Natural killer cell (primary cell): Measurements from ENCODE around the gene ZACN. TPM values are rescaled to one million over a fixed set of nuclear protein-coding genes. Genes with fewer than 3 reads are reported as not detected.
"Not testable (repeated sequence)": the region's sequence is repeated elsewhere in the genome, so short reads cannot be mapped to it uniquely, and the experiment has no call there.

Experiments
- ATAC-seq, 3 donors: fragments of 150-1000 bp in 2 of 3; fragments of 200-7000 bp in 1 of 3; cut with Tn5 transposase; 1 replicate in 1 of 3; 2 replicates in 2 of 3; pipeline ENCODE4 v1.10.0; 2021; ENCODE audit warnings: mild to moderate bottlenecking in 2 of 3, moderate library complexity in 2 of 3
- DNase-seq, 2 donors: peaks; one replicate each; pipeline versions ENCODE4 v3.0.0 to v3.0.0-alpha.2; 2013 to 2021; ENCODE audit warnings: mixed read lengths in 1 of 2
- H3K27ac ChIP-seq: one replicate; pipeline ENCODE4 v1.5.1; 2013; ENCODE audit warnings: mild to moderate bottlenecking, low read length
- H3K27me3 ChIP-seq: one replicate; pipeline ENCODE4 v1.6.1; 2013; ENCODE audit warnings: low read length; ENCODE audit not compliant: control insufficient read depth, insufficient read depth
- H3K36me3 ChIP-seq: one replicate; pipeline ENCODE4 v1.6.1; 2013; ENCODE audit warnings: low read length; ENCODE audit not compliant: control insufficient read depth, insufficient read depth
- H3K4me1 ChIP-seq: one replicate; pipeline ENCODE4 v1.6.1; 2013; ENCODE audit warnings: low read length; ENCODE audit not compliant: control insufficient read depth, insufficient read depth
- H3K4me3 ChIP-seq: one replicate; pipeline ENCODE4 v1.5.1; 2013; ENCODE audit warnings: low read length
- H3K9me3 ChIP-seq: one replicate; pipeline ENCODE4 v1.6.1; 2013; ENCODE audit warnings: low read length; ENCODE audit not compliant: control insufficient read depth, insufficient read depth
- H3K27ac Mint-ChIP-seq, 2 donors: one replicate each; pipeline ENCODE4 v1.8.0; 2022; ENCODE audit warnings: mild to moderate bottlenecking in 2 of 2, mixed read lengths in 2 of 2, moderate library complexity in 1 of 2
- H3K27me3 Mint-ChIP-seq, 2 donors: one replicate each; pipeline ENCODE4 v1.8.0; 2022; ENCODE audit warnings: low read depth in 2 of 2, mixed read lengths in 2 of 2
- H3K36me3 Mint-ChIP-seq: one replicate; pipeline ENCODE4 v1.8.0; 2022; ENCODE audit warnings: mixed read lengths
- H3K4me1 Mint-ChIP-seq, 2 donors: one replicate each; pipeline ENCODE4 v1.8.0; 2022; ENCODE audit warnings: mixed read lengths in 2 of 2
- H3K4me3 Mint-ChIP-seq: one replicate; pipeline ENCODE4 v1.8.0; 2022; ENCODE audit warnings: mild to moderate bottlenecking, moderate library complexity, mixed read lengths
- H3K9me3 Mint-ChIP-seq, 2 donors: one replicate each; pipeline ENCODE4 v1.8.0; 2022; ENCODE audit warnings: mixed read lengths in 2 of 2
- WGBS: methylation state at CpG from one replicate; pipeline ENCODE4 v1.1.7; 2013; ENCODE audit warnings: missing lambda C conversion rate; ENCODE audit not compliant: insufficient coverage; 5-methylcytosine and 5-hydroxymethylcytosine counted together
- intact Hi-C: fragments of 100-400 bp; cut with micrococcal nuclease; formaldehyde crosslinking; loops from one replicate; pipeline ENCODE4 v1.14.2; 2022
- total RNA-seq, 4 donors: library from RNA; stranded (reverse); fragments of 120-200 nt in 1 of 4; gene quantifications; one replicate each; pipeline versions ENCODE4 v1.2.3 to v1.2.4, GENCODE V29; 2013 to 2022
- TF ChIP-seq, protein P1 (sequence below): fragments of 200-600 bp; IDR thresholded peaks from one replicate; pipeline ENCODE4 v1.8.0; 2022; ENCODE audit warnings: antibody characterized with exemption

The ZACN gene
- total RNA-seq, 3 donors from 2014 or later (not counting 1 experiment from before 2014, with no cell fraction given), result 0.28 to 0.80 (median 0.50) TPM

DNA sequence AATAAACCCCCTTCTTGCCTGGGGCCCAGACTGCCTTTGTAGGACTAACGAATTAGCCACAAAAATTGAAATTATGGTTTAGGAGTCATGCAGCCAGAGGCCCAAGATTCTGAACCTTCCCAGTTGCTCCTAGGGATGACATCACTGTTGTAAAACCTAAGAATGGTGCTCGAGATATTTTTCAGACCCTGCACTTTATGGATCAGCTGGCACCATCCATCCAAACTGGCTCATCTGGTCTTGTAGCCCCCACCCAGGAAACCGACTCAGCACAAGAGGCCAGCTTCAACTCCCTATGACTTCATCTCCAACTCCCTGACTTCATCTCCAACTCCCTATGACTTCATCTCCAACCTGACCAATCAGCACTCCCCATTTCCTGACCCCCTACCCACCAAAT, 40.9 kb upstream of the ZACN start:
- intact Hi-C loops, result no loop called here
- no peak for DNase-seq
- TF ChIP-seq, protein P1, sequence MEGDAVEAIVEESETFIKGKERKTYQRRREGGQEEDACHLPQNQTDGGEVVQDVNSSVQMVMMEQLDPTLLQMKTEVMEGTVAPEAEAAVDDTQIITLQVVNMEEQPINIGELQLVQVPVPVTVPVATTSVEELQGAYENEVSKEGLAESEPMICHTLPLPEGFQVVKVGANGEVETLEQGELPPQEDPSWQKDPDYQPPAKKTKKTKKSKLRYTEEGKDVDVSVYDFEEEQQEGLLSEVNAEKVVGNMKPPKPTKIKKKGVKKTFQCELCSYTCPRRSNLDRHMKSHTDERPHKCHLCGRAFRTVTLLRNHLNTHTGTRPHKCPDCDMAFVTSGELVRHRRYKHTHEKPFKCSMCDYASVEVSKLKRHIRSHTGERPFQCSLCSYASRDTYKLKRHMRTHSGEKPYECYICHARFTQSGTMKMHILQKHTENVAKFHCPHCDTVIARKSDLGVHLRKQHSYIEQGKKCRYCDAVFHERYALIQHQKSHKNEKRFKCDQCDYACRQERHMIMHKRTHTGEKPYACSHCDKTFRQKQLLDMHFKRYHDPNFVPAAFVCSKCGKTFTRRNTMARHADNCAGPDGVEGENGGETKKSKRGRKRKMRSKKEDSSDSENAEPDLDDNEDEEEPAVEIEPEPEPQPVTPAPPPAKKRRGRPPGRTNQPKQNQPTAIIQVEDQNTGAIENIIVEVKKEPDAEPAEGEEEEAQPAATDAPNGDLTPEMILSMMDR, result no peak
- H3K36me3 Mint-ChIP-seq, result peaks cover 21% of the 10 kb centered on the region
- no peaks in the 10 kb centered on the region for H3K9me3 ChIP-seq
- WGBS, result 94% methylated on average over 3 of the region's 3 CpGs
- H3K4me1 ChIP-seq, result no peaks in the 10 kb centered on the region
- H3K4me3 Mint-ChIP-seq, result no peak overlapping the region
- no peak for ATAC-seq
- H3K27ac ChIP-seq, result no peak overlapping the region
- H3K27me3 Mint-ChIP-seq, result no peaks in the 10 kb centered on the region
- H3K27me3 ChIP-seq, result no peaks in the 10 kb centered on the region
- peak overlapping the region; percentile 34 to 41 for H3K27ac Mint-ChIP-seq
- no peak overlapping the region for H3K4me3 ChIP-seq
- H3K4me1 Mint-ChIP-seq, result no peaks in the 10 kb centered on the region
- H3K9me3 Mint-ChIP-seq, result no peaks in the 10 kb centered on the region
- peaks cover 48% of the 10 kb centered on the region for H3K36me3 ChIP-seq

DNA sequence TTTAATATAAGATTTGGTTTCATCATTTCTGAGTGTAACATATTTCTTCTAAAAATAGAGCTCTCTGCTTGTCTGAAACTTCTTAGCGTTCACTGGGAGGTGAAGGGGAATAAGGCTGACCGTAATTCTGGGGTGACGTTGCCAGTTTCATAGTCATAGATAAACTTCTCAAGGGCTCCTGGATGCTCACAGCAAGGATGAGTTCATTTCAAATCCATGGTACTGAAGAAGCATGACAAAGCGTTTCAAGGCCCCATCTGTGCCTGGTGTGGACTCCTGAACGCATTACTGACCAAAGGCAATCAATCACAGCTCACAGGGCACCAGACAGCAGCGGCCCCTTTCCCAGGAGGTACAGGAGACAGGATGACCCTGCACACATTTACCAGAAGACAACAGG, 39.9 kb upstream of the ZACN start:
- Mint-ChIP-seq H3K27ac (no peak overlapping the region), H3K9me3 (no peaks in the 10 kb centered on the region)

DNA sequence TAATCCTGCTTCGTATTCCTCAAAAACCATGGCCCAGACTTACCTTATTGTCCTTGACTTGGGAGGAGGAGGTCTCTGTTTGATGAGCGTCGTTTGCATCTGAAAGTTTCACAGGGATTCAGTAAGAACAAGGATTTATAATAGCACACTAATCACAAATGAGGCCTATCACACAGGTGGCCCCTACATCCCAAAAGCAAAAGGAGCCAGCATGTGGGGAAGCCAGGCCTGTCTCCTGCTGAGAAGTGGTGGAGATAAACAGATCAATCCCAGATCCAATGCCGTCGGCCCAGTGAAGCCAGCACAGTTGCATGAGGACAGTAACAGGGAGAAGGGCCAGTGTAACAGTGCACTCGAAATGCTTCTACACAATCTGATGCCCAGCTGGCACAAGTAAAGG, 38.6 kb upstream of the ZACN start:
- WGBS, result 94% methylated on average over 3 of the region's 6 CpGs
- ATAC-seq, result no peak
- no peak for DNase-seq
- no peaks in the 10 kb centered on the region for H3K9me3 ChIP-seq
- no peaks in the 10 kb centered on the region for H3K27me3 Mint-ChIP-seq
- H3K9me3 Mint-ChIP-seq, result no peaks in the 10 kb centered on the region
- H3K27me3 ChIP-seq, result no peaks in the 10 kb centered on the region
- H3K4me1 ChIP-seq, result no peaks in the 10 kb centered on the region
- H3K36me3 Mint-ChIP-seq, result peaks cover 31% of the 10 kb centered on the region
- H3K4me3 Mint-ChIP-seq, result no peak overlapping the region
- no peak overlapping the region for H3K4me3 ChIP-seq
- intact Hi-C loops, result no loop called here
- TF ChIP-seq, protein P1, result no peak
- no peak overlapping the region for H3K27ac ChIP-seq
- H3K27ac Mint-ChIP-seq, result no peak overlapping the region
- H3K36me3 ChIP-seq, result peaks cover 70% of the 10 kb centered on the region
- no peaks in the 10 kb centered on the region for H3K4me1 Mint-ChIP-seq

More for the DNA sequence above, 39.9 kb upstream of the ZACN start:
- Histone ChIP-seq H3K36me3 (peaks cover 58% of the 10 kb centered on the region), H3K9me3 (no peaks in the 10 kb centered on the region), H3K27me3 (no peaks in the 10 kb centered on the region), H3K27ac (no peak overlapping the region), H3K4me3 (no peak overlapping the region), H3K4me1 (no peaks in the 10 kb centered on the region)
- Mint-ChIP-seq H3K27me3 (no peaks in the 10 kb centered on the region), H3K36me3 (peaks cover 28% of the 10 kb centered on the region), H3K4me1 (no peaks in the 10 kb centered on the region), H3K4me3 (no peak overlapping the region)
- intact Hi-C loops, result no loop called here
- ATAC-seq, result no peak
- 90% methylated on average over 6 of the region's 6 CpGs for WGBS
- TF ChIP-seq, protein P1, result no peak
- DNase-seq, result no peak

DNA sequence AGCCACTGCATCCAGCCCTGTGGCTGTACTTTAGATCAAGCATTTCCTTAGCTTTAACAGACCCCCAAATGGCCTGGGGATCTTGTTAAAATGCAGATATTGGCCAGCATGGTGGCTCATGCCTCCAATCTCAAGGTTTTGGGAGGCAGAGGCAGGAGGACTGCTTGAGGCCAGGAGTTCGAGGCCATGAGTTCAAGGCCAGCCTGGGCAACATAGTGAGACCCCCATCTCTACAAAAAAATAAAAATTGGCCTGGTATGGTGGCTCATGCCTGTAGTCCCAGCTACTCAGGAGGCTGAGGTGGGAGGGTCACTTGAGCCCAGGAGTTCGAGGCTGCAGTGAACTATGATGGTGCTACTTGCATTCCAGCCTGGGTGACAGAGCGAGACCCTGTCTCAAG, 36.1 kb upstream of the ZACN start:
- H3K4me3 Mint-ChIP-seq, H3K9me3 ChIP-seq, H3K4me1 ChIP-seq, intact Hi-C loops, H3K27ac Mint-ChIP-seq, H3K4me3 ChIP-seq, H3K4me1 Mint-ChIP-seq, DNase-seq, H3K9me3 Mint-ChIP-seq, ATAC-seq, H3K27me3 Mint-ChIP-seq, H3K27ac ChIP-seq, H3K27me3 ChIP-seq: not testable (repeated sequence)
- H3K36me3 ChIP-seq, result peaks cover 92% of the 10 kb centered on the region
- peaks cover 35% of the 10 kb centered on the region for H3K36me3 Mint-ChIP-seq
- WGBS, result 98% methylated on average over 3 of the region's 3 CpGs

DNA sequence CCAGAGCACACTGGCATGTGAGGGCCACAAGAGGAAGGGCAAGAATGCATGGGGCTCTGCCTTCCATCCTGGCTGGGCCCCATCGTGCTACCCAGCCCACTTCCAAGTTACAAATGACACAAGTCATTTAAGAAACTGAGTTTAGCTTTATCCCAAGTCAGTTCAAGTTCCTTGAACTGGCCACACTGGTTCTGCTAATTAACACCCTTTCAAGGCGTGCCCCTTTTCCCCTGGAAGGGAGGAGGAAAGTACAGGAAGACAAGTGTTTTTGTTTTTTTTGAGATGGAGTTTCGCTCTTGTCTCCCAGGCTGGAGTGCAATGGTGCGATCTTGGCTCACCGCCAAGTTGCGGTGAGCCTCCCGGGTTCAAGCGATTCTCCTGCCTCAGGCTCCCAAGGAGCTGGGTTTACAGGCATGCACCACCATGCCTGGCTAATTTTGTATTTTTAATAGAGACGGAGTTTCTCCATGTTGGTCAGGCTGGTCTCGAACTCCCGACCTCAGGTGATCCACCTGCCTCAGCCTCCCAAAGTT, 34.4 kb upstream of the ZACN start:
- H3K27ac ChIP-seq, H3K27me3 ChIP-seq, intact Hi-C loops, H3K4me3 Mint-ChIP-seq, H3K9me3 ChIP-seq, H3K27ac Mint-ChIP-seq, ATAC-seq, H3K27me3 Mint-ChIP-seq, H3K4me1 ChIP-seq, DNase-seq, H3K9me3 Mint-ChIP-seq, H3K4me1 Mint-ChIP-seq, H3K4me3 ChIP-seq: not testable (repeated sequence)
- peaks cover 38% of the 10 kb centered on the region for H3K36me3 Mint-ChIP-seq
- peaks cover 95% of the 10 kb centered on the region for H3K36me3 ChIP-seq
- 96% methylated on average over 11 of the region's 11 CpGs for WGBS
